Measurements from ENCODE around the gene INSIG2. TPM values are rescaled to one million over a fixed set of nuclear protein-coding genes. Genes with fewer than 3 reads are reported as not detected.
A peak's percentile ranks its signal among the peaks of the same experiment; 100 is the strongest.

Gene INSIG2
- total and polyA plus RNA-seq, 9 of the 15 experiments (the other 6 are each of a cell fraction or from before 2014, with no cell fraction given) = 1.5 to 34.2 (median 6.4) TPM

DNA sequence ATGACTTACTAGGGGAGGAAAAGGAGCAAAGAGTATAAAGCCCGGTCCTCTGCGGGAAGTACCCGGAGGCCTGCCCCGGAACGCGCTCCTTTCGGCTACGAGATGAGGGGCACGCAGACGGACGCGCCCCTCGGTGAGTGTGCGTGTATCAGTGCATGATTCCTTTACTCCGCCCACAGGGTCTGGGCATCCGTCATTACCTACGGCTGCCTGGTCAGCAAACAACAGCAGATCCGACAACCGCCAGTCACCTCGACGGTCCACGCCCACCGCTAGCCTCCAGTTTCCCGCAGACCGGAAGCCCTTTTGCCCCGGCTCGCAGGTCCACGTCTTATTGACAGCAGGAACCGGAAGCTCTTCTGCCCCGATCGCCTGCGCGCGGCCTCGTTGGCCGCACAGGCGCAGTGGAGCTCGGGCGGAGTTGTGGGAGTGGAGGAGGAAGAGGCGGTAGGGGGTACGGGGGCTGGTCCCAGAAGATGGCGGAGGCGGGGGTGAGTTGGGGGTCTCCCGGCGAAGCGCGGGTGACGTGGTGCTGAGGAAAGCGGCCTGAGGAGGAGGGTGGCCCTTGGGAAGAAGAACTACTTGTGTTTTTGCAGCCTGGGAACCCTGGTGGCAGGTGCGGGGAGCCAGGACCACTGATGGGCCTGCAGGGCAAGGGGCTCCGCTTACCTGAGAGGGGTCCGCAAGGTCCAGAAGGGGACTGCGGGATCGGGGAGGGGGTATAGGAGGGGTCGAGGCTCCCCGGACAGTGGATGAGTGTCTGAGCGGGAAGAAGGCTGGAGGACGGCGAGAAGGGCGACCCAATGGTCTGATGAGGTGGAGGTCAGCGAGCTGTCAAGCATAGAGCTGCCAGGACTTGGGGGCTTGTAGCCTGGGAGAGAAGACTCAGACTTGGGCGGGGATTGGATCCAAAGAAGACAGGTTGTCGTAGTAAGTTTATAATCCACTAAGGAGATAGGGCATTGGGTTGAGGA lies at the start of gene INSIG2 (continued):
- TF ChIP-seq TEAD1 (CRISPR knock-in tag; IDR thresholded peaks at IDR 0.05) (no peak), YY1 (IDR thresholded peaks at IDR 0.05; ENCODE audit: borderline replicate concordance in 1 of 3, control insufficient read depth in 1 of 3, extremely low read depth in 1 of 3, insufficient read depth in 3 of 3, insufficient read length in 1 of 3, insufficient replicate concordance in 2 of 3, low read depth in 1 of 3, low read length in 2 of 3) (peak in 1 of 3 experiments; percentile 56), KDM2B (CRISPR knock-in tag; IDR thresholded peaks at IDR 0.05) (no peak), TBP (optimal IDR thresholded peaks at IDR 0.05; ENCODE audit: low read depth, low read length) (peak; percentile 48), MTA2 (IDR thresholded peaks at IDR 0.05; ENCODE audit: low read depth) (no peak), BMI1 (IDR thresholded peaks at IDR 0.05; ENCODE audit: low read length) (no peak), NR2C1 (IDR thresholded peaks at IDR 0.05) (peak; percentile 53; the same call in 1 of the 2 replicates), NR2C1 (tag; IDR thresholded peaks at IDR 0.05) (peak; percentile 75), NR2F6 (CRISPR knock-in tag; IDR thresholded peaks at IDR 0.05) (no peak), CEBPG (CRISPR knock-in tag; IDR thresholded peaks at IDR 0.05) (no peak), CEBPG (tag; conservative IDR thresholded peaks at IDR 0.05 in 1 of 2, IDR thresholded peaks at IDR 0.05 in 1 of 2) (no peak)
- TF ChIP-seq, protein P1, sequence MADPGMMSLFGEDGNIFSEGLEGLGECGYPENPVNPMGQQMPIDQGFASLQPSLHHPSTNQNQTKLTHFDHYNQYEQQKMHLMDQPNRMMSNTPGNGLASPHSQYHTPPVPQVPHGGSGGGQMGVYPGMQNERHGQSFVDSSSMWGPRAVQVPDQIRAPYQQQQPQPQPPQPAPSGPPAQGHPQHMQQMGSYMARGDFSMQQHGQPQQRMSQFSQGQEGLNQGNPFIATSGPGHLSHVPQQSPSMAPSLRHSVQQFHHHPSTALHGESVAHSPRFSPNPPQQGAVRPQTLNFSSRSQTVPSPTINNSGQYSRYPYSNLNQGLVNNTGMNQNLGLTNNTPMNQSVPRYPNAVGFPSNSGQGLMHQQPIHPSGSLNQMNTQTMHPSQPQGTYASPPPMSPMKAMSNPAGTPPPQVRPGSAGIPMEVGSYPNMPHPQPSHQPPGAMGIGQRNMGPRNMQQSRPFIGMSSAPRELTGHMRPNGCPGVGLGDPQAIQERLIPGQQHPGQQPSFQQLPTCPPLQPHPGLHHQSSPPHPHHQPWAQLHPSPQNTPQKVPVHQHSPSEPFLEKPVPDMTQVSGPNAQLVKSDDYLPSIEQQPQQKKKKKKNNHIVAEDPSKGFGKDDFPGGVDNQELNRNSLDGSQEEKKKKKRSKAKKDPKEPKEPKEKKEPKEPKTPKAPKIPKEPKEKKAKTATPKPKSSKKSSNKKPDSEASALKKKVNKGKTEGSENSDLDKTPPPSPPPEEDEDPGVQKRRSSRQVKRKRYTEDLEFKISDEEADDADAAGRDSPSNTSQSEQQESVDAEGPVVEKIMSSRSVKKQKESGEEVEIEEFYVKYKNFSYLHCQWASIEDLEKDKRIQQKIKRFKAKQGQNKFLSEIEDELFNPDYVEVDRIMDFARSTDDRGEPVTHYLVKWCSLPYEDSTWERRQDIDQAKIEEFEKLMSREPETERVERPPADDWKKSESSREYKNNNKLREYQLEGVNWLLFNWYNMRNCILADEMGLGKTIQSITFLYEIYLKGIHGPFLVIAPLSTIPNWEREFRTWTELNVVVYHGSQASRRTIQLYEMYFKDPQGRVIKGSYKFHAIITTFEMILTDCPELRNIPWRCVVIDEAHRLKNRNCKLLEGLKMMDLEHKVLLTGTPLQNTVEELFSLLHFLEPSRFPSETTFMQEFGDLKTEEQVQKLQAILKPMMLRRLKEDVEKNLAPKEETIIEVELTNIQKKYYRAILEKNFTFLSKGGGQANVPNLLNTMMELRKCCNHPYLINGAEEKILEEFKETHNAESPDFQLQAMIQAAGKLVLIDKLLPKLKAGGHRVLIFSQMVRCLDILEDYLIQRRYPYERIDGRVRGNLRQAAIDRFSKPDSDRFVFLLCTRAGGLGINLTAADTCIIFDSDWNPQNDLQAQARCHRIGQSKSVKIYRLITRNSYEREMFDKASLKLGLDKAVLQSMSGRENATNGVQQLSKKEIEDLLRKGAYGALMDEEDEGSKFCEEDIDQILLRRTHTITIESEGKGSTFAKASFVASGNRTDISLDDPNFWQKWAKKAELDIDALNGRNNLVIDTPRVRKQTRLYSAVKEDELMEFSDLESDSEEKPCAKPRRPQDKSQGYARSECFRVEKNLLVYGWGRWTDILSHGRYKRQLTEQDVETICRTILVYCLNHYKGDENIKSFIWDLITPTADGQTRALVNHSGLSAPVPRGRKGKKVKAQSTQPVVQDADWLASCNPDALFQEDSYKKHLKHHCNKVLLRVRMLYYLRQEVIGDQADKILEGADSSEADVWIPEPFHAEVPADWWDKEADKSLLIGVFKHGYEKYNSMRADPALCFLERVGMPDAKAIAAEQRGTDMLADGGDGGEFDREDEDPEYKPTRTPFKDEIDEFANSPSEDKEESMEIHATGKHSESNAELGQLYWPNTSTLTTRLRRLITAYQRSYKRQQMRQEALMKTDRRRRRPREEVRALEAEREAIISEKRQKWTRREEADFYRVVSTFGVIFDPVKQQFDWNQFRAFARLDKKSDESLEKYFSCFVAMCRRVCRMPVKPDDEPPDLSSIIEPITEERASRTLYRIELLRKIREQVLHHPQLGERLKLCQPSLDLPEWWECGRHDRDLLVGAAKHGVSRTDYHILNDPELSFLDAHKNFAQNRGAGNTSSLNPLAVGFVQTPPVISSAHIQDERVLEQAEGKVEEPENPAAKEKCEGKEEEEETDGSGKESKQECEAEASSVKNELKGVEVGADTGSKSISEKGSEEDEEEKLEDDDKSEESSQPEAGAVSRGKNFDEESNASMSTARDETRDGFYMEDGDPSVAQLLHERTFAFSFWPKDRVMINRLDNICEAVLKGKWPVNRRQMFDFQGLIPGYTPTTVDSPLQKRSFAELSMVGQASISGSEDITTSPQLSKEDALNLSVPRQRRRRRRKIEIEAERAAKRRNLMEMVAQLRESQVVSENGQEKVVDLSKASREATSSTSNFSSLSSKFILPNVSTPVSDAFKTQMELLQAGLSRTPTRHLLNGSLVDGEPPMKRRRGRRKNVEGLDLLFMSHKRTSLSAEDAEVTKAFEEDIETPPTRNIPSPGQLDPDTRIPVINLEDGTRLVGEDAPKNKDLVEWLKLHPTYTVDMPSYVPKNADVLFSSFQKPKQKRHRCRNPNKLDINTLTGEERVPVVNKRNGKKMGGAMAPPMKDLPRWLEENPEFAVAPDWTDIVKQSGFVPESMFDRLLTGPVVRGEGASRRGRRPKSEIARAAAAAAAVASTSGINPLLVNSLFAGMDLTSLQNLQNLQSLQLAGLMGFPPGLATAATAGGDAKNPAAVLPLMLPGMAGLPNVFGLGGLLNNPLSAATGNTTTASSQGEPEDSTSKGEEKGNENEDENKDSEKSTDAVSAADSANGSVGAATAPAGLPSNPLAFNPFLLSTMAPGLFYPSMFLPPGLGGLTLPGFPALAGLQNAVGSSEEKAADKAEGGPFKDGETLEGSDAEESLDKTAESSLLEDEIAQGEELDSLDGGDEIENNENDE (IDR thresholded peaks at IDR 0.05; ENCODE audit: low read depth, low read length) = no peak
- TF ChIP-seq, protein P2, sequence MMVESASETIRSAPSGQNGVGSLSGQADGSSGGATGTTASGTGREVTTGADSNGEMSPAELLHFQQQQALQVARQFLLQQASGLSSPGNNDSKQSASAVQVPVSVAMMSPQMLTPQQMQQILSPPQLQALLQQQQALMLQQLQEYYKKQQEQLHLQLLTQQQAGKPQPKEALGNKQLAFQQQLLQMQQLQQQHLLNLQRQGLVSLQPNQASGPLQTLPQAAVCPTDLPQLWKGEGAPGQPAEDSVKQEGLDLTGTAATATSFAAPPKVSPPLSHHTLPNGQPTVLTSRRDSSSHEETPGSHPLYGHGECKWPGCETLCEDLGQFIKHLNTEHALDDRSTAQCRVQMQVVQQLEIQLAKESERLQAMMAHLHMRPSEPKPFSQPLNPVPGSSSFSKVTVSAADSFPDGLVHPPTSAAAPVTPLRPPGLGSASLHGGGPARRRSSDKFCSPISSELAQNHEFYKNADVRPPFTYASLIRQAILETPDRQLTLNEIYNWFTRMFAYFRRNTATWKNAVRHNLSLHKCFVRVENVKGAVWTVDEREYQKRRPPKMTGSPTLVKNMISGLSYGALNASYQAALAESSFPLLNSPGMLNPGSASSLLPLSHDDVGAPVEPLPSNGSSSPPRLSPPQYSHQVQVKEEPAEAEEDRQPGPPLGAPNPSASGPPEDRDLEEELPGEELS (CRISPR knock-in tag; IDR thresholded peaks at IDR 0.05; ENCODE audit: borderline replicate concordance) = no peak
